C4-2B (cell line): ENCODE results near the gene PPIL6.

Source experiments
- H3K27ac ChIP-seq: fragments of 450-650 bp; 2 replicates; pipeline ENCODE4 v1.5.1; 2017
- ZFX ChIP-seq: fragments of 450-650 bp; IDR thresholded peaks from 2 replicates; pipeline ENCODE4 v1.6.1; 2017
- TF ChIP-seq, protein P1 (sequence below): fragments of 450-650 bp; conservative IDR thresholded peaks from 2 replicates; pipeline ENCODE4 v1.5.1; 2017; ENCODE audit warnings: mild to moderate bottlenecking

PPIL6 gene

DNA sequence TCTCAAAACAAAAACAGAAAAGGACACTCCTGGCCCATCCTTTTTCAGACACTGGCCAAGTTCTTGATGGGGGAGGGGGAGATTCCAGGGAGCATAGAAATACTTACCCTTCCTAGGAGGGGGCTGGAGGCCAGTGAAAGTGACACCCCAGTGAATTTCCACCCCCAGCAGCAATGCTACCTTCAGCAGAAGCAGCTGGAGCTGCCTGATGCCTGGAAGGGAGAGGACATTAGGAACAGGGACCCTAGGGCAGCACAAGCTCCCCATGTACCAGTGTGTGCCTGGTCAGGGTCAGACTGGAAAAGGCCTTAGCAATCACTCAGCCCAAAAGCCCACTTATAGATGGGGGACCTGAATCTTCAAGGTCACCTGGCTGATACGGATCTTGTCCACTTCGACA is 12.7 kb upstream of the PPIL6 start:
- TF ChIP-seq, protein P1, sequence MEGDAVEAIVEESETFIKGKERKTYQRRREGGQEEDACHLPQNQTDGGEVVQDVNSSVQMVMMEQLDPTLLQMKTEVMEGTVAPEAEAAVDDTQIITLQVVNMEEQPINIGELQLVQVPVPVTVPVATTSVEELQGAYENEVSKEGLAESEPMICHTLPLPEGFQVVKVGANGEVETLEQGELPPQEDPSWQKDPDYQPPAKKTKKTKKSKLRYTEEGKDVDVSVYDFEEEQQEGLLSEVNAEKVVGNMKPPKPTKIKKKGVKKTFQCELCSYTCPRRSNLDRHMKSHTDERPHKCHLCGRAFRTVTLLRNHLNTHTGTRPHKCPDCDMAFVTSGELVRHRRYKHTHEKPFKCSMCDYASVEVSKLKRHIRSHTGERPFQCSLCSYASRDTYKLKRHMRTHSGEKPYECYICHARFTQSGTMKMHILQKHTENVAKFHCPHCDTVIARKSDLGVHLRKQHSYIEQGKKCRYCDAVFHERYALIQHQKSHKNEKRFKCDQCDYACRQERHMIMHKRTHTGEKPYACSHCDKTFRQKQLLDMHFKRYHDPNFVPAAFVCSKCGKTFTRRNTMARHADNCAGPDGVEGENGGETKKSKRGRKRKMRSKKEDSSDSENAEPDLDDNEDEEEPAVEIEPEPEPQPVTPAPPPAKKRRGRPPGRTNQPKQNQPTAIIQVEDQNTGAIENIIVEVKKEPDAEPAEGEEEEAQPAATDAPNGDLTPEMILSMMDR: no peak
- no peak for TF ChIP-seq ZFX
- peak overlapping the region; percentile 84; the same call in 1 of the 2 replicates for H3K27ac ChIP-seq

- TF ChIP-seq, protein P1: no peak
- no peak for TF ChIP-seq ZFX
- H3K27ac ChIP-seq: no peak overlapping the region; the same call in 1 of the 2 replicates
These were observed 11.8 kb upstream of the PPIL6 start for GRCh38 chr6:109452181-109452580.

DNA sequence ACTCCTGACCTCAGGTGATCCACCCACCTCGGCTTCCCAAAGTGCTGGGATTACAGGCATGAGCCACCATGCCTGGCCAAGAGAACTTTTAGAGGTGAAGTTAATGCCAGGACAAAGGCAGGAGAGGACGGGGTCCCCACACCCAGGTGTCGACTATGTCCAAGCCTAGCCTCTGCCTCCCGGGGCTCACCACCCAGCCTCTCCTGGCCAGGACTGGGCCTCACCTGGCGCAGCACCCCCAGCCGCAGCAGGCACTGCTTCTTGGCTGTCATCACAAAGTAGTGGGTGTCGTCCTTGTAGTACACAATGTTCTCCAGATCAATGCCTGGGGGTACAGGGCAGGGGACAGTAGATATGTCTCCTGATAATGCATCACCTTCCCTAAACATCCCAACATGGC is 10.9 kb upstream of the PPIL6 start:
- H3K27ac ChIP-seq: no peak overlapping the region; the same call in 1 of the 2 replicates
- no peak for TF ChIP-seq ZFX
- TF ChIP-seq, protein P1: no peak

DNA sequence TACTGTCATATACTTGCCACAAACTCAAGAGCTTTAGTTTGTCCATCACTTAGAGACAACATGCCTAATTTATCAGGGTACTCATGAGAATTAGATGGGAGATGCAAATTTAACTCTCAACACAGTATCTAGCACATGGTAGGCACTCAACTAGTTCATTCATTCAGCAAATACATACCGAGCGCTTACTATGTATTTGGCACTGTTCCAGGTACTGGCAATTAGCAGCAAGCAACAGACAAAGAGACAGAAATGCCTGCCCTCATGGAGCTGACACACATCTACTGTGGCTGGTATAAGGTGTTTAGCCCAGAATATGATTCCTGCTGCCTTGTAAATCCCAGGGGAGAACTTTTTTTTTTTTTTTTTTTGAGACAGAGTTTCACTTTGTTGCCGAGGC is 10.4 kb upstream of the PPIL6 start:
- no peak for TF ChIP-seq ZFX
- TF ChIP-seq, protein P1: no peak
- H3K27ac ChIP-seq: no peak overlapping the region

DNA sequence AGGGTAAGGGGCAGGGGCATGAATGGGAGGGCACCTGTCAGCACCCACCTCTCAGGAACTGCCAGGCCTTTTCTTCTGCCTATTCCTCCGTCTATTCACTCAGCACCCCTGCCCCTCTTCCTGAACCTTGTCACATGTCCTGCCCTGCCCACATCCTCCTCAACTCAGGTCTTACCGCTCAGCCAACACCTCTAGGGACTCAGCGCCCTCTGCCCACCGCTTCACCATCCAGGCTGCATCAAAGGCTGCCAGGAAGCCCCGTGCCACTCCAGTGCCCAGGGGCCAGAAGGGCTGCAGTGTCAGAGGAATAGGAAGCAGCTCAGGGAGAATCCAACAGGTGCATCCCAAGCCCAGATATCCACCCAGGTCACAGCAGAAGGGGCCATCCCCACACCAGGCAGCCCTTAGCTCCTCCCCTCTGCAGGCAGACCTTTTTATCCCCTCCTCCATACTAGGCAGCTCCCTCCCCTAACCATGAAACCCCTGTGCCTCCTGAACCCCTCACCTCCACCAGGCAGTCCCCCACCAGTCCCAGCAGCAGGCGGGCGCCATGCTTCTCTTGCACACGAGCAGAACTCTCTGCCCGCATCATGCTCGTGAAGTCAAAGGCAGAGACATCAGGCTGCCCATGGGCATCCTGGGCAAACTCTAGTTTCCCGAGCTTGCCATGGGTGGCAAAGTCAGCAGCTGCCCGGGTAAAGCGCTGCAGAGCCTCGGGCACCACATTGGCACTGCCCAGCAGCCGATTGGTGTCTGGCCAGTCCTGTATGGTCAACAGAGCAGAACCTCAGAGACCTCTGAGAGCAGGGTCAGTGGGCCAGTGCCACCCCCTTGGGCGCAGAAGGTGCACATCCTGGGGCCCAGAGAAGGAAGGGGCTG is 9.6 kb upstream of the PPIL6 start:
- H3K27ac ChIP-seq: no peak overlapping the region
- TF ChIP-seq, protein P1: no peak
- TF ChIP-seq ZFX: no peak

DNA sequence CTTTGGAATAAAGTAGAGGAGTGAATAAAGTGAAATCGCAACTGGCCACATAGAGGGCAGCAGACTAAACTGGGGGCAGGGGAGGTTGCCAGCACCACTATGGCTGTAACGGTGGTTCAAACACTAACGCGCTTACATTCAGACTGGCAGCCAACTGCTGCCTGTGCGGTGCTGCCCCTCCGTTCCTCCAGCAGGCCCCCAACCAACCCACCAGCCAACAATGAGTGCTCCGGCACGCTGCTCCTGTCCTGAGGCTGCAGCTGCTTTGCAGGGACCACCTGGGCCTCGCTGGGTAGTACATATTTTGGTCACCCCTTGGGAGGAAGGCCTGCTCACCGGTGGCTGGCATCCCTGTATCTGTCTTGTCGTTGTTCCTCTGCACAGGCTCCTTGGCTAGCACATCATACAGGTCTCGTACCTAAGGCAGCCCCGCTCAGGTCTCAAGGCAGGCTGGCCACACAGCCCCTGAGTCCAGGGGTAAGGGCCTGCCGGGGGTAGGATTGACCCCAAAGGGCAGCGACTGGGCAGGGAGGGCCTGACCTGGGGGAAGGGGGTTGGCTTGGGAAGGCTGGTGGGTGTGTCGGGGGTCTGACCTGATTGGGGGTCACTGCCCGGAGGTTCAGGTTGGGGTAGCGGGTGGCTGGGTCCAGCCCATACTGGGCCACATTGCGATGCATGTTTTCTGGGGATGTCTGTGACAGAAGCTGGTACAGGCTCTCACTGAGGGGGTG is 8.8 kb upstream of the PPIL6 start:
- TF ChIP-seq, protein P1: no peak
- TF ChIP-seq ZFX: no peak
- H3K27ac ChIP-seq: no peak overlapping the region

GRCh38 chr6:109448615-109449014 is 8.2 kb upstream of the PPIL6 start:
- TF ChIP-seq, protein P1: no peak
- no peak for TF ChIP-seq ZFX
- no peak overlapping the region for H3K27ac ChIP-seq
